Measurements from ENCODE around the gene PCMT1. TPM values are rescaled to one million over a fixed set of nuclear protein-coding genes. Genes with fewer than 3 reads are reported as not detected.

PCMT1 gene
- total and polyA plus RNA-seq, 2 of the 8 experiments (the other 6 are each of a cell fraction or from before 2014, with no cell fraction given), result 84.3 to 91.3 TPM

- Histone ChIP-seq H3K9me3 (ENCODE audit: insufficient read depth in 2 of 2, low read depth in 1 of 2, low read length in 1 of 2) (no peaks in the 10 kb centered on the region), H3K27me3 (replicated peaks in 1 of 4; ENCODE audit: control insufficient read depth in 3 of 4, extremely low read depth in 1 of 4, insufficient read depth in 3 of 4, low read length in 3 of 4) (no peaks in the 10 kb centered on the region), H3K4me3 (ENCODE audit: extremely low read depth in 1 of 4, insufficient read depth in 2 of 4, low read depth in 3 of 4, low read length in 4 of 4) (no peak overlapping the region), H3K18ac (ENCODE audit: extremely low read depth, low read length) (no peak overlapping the region), H2AK5ac (ENCODE audit: low read depth, low read length) (no peak overlapping the region), H2BK15ac (ENCODE audit: low read length) (no peak overlapping the region), H2BK5ac (ENCODE audit: low read depth, low read length) (no peak overlapping the region), H3K79me2 (ENCODE audit: control insufficient read depth in 1 of 2, insufficient read depth in 2 of 2, low read length in 2 of 2) (no peaks in the 10 kb centered on the region), H4K20me1 (replicated peaks in 1 of 2; ENCODE audit: control insufficient read depth in 1 of 2, insufficient read depth in 2 of 2, low read length in 2 of 2) (peaks cover 0 to 2% of the 10 kb centered on the region in 2 experiments), H3K4me1 (replicated peaks in 1 of 4; ENCODE audit: control insufficient read depth in 3 of 4, insufficient read depth in 4 of 4, low read length in 3 of 4) (no peaks in the 10 kb centered on the region), H3K23me2 (ENCODE audit: low read depth, low read length) (no peaks in the 10 kb centered on the region), H2BK20ac (ENCODE audit: low read length) (no peak overlapping the region), H2BK12ac (ENCODE audit: low read depth, low read length) (no peak overlapping the region), H3K27ac (ENCODE audit: low read depth, low read length) (no peak overlapping the region), H3K23ac (ENCODE audit: insufficient read length) (no peak overlapping the region), H3K36me3 (ENCODE audit: control insufficient read depth in 2 of 4, insufficient read depth in 4 of 4, low read length in 3 of 4) (peaks cover 0 to 9% (median 4%) of the 10 kb centered on the region in 4 experiments; a peak in 6 of 8 replicates), H3K4ac (replicated peaks; ENCODE audit: insufficient read length, low read depth, low read length) (no peak overlapping the region), H4K91ac (replicated peaks; ENCODE audit: insufficient read length, low read length) (no peak overlapping the region), H3K4me2 (ENCODE audit: insufficient read depth in 1 of 2, low read depth in 2 of 2, low read length in 2 of 2) (no peak overlapping the region), H2BK120ac (replicated peaks; ENCODE audit: low read depth, low read length) (no peak overlapping the region), H3K79me1 (ENCODE audit: low read depth, low read length) (no peaks in the 10 kb centered on the region), H3K14ac (ENCODE audit: insufficient read length) (no peak overlapping the region), H4K5ac (ENCODE audit: insufficient read length, low read depth, low read length) (no peak overlapping the region), H4K8ac (ENCODE audit: extremely low read depth, insufficient read depth, low read length) (no peak overlapping the region), H3K9ac (replicated peaks in 1 of 4; ENCODE audit: extremely low read depth in 1 of 4, low read depth in 3 of 4, low read length in 3 of 4) (no peak overlapping the region), H3K56ac (replicated peaks; ENCODE audit: insufficient read length, low read depth, low read length) (no peak overlapping the region), H2AFZ (ENCODE audit: low read length) (no peak overlapping the region)
- FAIRE-seq (no peak), DNase-seq (ENCODE audit: low read depth in 1 of 2, low spot score in 2 of 2) (no peak)
- WGBS, 2 experiments (ENCODE audit: extremely low coverage in 1 of 2, insufficient coverage in 1 of 2, insufficient read length in 1 of 2, insufficient replicate concordance in 2 of 2, low coverage in 1 of 2, low lambda C conversion rate in 2 of 2, missing lambda C conversion rate in 1 of 2), result 64% methylated on average over 4 of the region's 4 CpGs; no CpG with 5 or more reads in 1 of the 2 experiments
- CTCF ChIA-PET (ENCODE audit: partially characterized antibody), result interaction anchor here (0.7 to 0.9 kb wide), 3 partner anchors 13 to 113 kb away, joined by 3 to 4 read pairs (median 3); no protein-coding TSS in a partner anchor
- POLR2A ChIA-PET (ENCODE audit: partially characterized antibody), result interaction anchor here (1.6 kb wide), 1 partner anchor 9 kb away, joined by 3 read pairs; no protein-coding TSS in a partner anchor
- TF ChIP-seq SP1 (IDR thresholded peaks at IDR 0.05; ENCODE audit: low read depth, low read length) (no peak), ATF2 (IDR thresholded peaks at IDR 0.05; ENCODE audit: low read length) (no peak), ZNF274 (IDR thresholded peaks at IDR 0.05; ENCODE audit: borderline replicate concordance, extremely low read depth, low read length) (no peak), RAD21 (IDR thresholded peaks at IDR 0.05 in 1 of 2, conservative IDR thresholded peaks at IDR 0.05 in 1 of 2; ENCODE audit: low read depth in 2 of 2, low read length in 2 of 2) (no peak), HDAC2 (IDR thresholded peaks at IDR 0.05; ENCODE audit: borderline replicate concordance in 1 of 2, low read depth in 2 of 2, low read length in 2 of 2) (no peak), TEAD4 (IDR thresholded peaks at IDR 0.05; ENCODE audit: low read depth, low read length) (no peak), KDM4A (IDR thresholded peaks at IDR 0.05; ENCODE audit: low read depth, low read length, severe bottlenecking) (no peak), POU5F1 (IDR thresholded peaks at IDR 0.05; ENCODE audit: low read depth, low read length) (no peak), CHD1 (IDR thresholded peaks at IDR 0.05; ENCODE audit: low read depth, low read length) (no peak), HDAC6 (IDR thresholded peaks at IDR 0.05; ENCODE audit: low read depth, low read length) (no peak), ASH2L (IDR thresholded peaks at IDR 0.05; ENCODE audit: low read length) (no peak), EGR1 (IDR thresholded peaks at IDR 0.05; ENCODE audit: borderline replicate concordance, low read depth, low read length) (no peak), SRF (IDR thresholded peaks at IDR 0.05; ENCODE audit: low read depth, low read length) (no peak)
These were observed 56.6 kb downstream of the PCMT1 start for GRCh38 chr6:149806127-149806526.

Measured in H1 (cell line).